ENCODE results near the gene OR10G3. TPM values are rescaled to one million over a fixed set of nuclear protein-coding genes. Genes with fewer than 3 reads are reported as not detected.

The OR10G3 gene
- total and polyA plus RNA-seq, 2 of the 4 experiments (the other 2 are of a cell fraction) = not detected

- Histone ChIP-seq H3K27me3 (ENCODE audit: control insufficient read depth, insufficient read depth, low read length) (no peaks in the 10 kb centered on the region), H3K4me2 (ENCODE audit: low read depth, low read length) (no peak overlapping the region), H3K9ac (ENCODE audit: low read depth, low read length) (no peak overlapping the region), H2BK15ac (ENCODE audit: low read depth, low read length) (no peak overlapping the region), H3K4me3 (ENCODE audit: insufficient read depth, low read depth, low read length) (no peak overlapping the region), H2AK9ac (replicated peaks; ENCODE audit: low read depth, low read length, poor library complexity) (no peak overlapping the region), H4K5ac (ENCODE audit: low read depth, low read length) (no peak overlapping the region), H2BK20ac (ENCODE audit: low read depth, low read length) (no peak overlapping the region), H2AFZ (replicated peaks; ENCODE audit: low read length, poor library complexity) (no peak overlapping the region), H3K4ac (ENCODE audit: low read depth, low read length) (no peak overlapping the region), H3K14ac (replicated peaks; ENCODE audit: low read depth, low read length) (no peak overlapping the region), H2AK5ac (ENCODE audit: low read depth, low read length) (no peak overlapping the region), H4K8ac (ENCODE audit: low read depth in 2 of 2, low read length in 2 of 2) (no peak overlapping the region), H3K56ac (ENCODE audit: extremely low read depth, insufficient read depth, low read length) (no peak overlapping the region), H3K27ac (ENCODE audit: insufficient read depth, low read length) (no peak overlapping the region), H3K36me3 (ENCODE audit: control insufficient read depth, insufficient read depth, low read length) (no peaks in the 10 kb centered on the region), H3K9me1 (ENCODE audit: insufficient read depth, low read length) (no peaks in the 10 kb centered on the region), H3K9me3 (ENCODE audit: control insufficient read depth, insufficient read depth, low read length) (no peaks in the 10 kb centered on the region), H2BK5ac (ENCODE audit: low read depth, low read length, poor library complexity, severe bottlenecking) (no peak overlapping the region), H3K79me1 (ENCODE audit: low read depth in 1 of 2, low read length in 2 of 2) (no peaks in the 10 kb centered on the region), H3K4me1 (ENCODE audit: control insufficient read depth, insufficient read depth, low read length) (no peaks in the 10 kb centered on the region), H3K18ac (ENCODE audit: low read depth, low read length) (no peak overlapping the region), H2BK120ac (ENCODE audit: low read depth, low read length) (no peak overlapping the region), H4K91ac (ENCODE audit: insufficient read depth, low read depth, low read length) (no peak overlapping the region), H3K23ac (ENCODE audit: low read depth, low read length) (no peak overlapping the region), H4K20me1 (ENCODE audit: insufficient read depth, low read length) (no peaks in the 10 kb centered on the region)
- intact Hi-C loops (cut with micrococcal nuclease) (loop anchor here (5.0 to 10.0 kb wide), 2 partner anchors 46 to 314 kb away; partner anchors contain the start of gene METTL3), in situ Hi-C loops (cut with MboI; ENCODE audit: low sequenced_read_pairs) (no loop called here), dilution Hi-C loops (cut with HindIII; ENCODE audit: low sequenced_read_pairs, unreplicated experiment) (no loop called here)
- 80% methylated on average over 6 of the region's 8 CpGs; no CpG with 5 or more reads in 1 of the 2 experiments for WGBS, 2 experiments (ENCODE audit: extremely low coverage in 2 of 2, insufficient read length in 1 of 2)
- TF ChIP-seq USF2 (IDR thresholded peaks at IDR 0.05; ENCODE audit: low read depth, low read length) (no peak), POLR2A (IDR thresholded peaks at IDR 0.05; ENCODE audit: low read depth, low read length) (no peak), RFX5 (IDR thresholded peaks at IDR 0.05; ENCODE audit: low read depth, low read length) (no peak), CTCF (conservative IDR thresholded peaks at IDR 0.05; ENCODE audit: low read depth, low read length) (no peak), RCOR1 (IDR thresholded peaks at IDR 0.05; ENCODE audit: insufficient replicate concordance, low read length) (no peak), ELK1 (IDR thresholded peaks at IDR 0.05; ENCODE audit: borderline replicate concordance, low read depth, low read length) (no peak), MAZ (IDR thresholded peaks at IDR 0.05; ENCODE audit: borderline replicate concordance, low read depth, low read length) (no peak), CEBPB (IDR thresholded peaks at IDR 0.05; ENCODE audit: low read depth, low read length) (no peak), NFE2L2 (IDR thresholded peaks at IDR 0.05; ENCODE audit: low read depth, low read length) (no peak), MAFK (IDR thresholded peaks at IDR 0.05; ENCODE audit: low read depth, low read length) (no peak), MXI1 (IDR thresholded peaks at IDR 0.05; ENCODE audit: borderline replicate concordance, low read depth, low read length) (no peak), SMC3 (IDR thresholded peaks at IDR 0.05; ENCODE audit: low read depth, low read length) (no peak), RAD21 (IDR thresholded peaks at IDR 0.05; ENCODE audit: low read length) (no peak), BHLHE40 (IDR thresholded peaks at IDR 0.05; ENCODE audit: low read depth, low read length) (no peak), CHD1 (IDR thresholded peaks at IDR 0.05; ENCODE audit: low read depth, low read length) (no peak), FOS (IDR thresholded peaks at IDR 0.05; ENCODE audit: low read depth, low read length) (no peak)
- POLR2A ChIA-PET (ENCODE audit: unreplicated experiment) = no interaction called here
- CTCF ChIA-PET = no interaction called here
- BruUV-seq (replicated peaks) = no TSS peak
- ATAC-seq (ENCODE audit: low read depth) = no peak
- DNase-seq = no peak
Measured at GRCh38 chr14:21558703-21559170, 21.1 kb downstream of the OR10G3 start.
